Measurements from ENCODE around the gene ITPR1. TPM values are rescaled to one million over a fixed set of nuclear protein-coding genes. Genes with fewer than 3 reads are reported as not detected.
A peak's percentile ranks its signal among the peaks of the same experiment; 100 is the strongest.

Gene ITPR1
- polyA plus RNA-seq, 1 of the 3 experiments (the other 2 are of a cell fraction), result 5.9 TPM

DNA sequence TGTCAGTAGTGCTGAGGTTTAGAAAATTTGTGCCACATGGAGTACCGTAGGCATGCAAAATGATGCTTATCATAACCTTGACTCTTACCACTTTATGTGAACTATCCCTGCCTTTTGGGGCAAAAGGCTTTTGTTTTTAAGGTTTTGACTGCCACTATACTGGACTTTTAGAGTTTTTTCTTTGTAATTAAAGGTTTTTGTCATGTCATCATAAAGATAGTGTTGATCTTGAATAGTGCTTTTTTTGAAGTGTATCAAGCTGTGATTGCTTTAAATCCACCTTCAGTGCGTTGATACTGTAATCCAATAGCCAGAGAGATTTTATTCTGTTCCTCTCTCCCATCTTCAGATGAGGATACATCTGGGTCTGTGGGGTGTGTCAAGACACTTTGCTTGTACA lies 172.9 kb downstream of the ITPR1 start (continued):
- TF ChIP-seq FOXM1 (IDR thresholded peaks at IDR 0.05; ENCODE audit: low read depth) (no peak), TCF12 (IDR thresholded peaks at IDR 0.05) (no peak), EZH2phosphoT487 (IDR thresholded peaks at IDR 0.05; ENCODE audit: borderline replicate concordance, low read depth) (no peak), RXRA (IDR thresholded peaks at IDR 0.05; ENCODE audit: borderline replicate concordance, low read depth) (no peak)
- TF ChIP-seq, protein P1, sequence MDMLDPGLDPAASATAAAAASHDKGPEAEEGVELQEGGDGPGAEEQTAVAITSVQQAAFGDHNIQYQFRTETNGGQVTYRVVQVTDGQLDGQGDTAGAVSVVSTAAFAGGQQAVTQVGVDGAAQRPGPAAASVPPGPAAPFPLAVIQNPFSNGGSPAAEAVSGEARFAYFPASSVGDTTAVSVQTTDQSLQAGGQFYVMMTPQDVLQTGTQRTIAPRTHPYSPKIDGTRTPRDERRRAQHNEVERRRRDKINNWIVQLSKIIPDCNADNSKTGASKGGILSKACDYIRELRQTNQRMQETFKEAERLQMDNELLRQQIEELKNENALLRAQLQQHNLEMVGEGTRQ (IDR thresholded peaks at IDR 0.05; ENCODE audit: borderline replicate concordance, low read depth, low read length), result no peak

DNA sequence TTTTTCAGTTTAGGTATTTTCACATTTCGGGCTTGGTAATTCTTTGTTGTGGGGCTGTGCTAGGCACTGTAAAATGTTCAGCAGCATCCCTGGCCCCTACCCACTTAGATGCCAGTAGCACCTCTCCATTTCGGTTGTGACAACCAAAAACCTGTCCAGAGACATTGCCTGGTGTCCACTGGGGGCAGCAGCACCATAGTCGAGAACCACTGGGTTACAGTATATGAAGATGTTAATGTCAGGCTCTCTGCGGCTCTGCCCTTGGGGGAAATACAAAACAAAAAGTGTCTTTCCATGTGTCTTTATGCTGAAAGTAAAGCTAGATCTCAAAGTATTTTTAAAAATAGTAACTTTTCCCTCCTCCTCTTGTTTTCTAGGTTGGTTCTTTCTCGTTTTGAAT lies 177.2 kb downstream of the ITPR1 start:
- H3K9me3 ChIP-seq, result no peaks in the 10 kb centered on the region
- H3K27ac ChIP-seq (ENCODE audit: low read depth in 2 of 2, low read length in 1 of 2), result no peak overlapping the region
- no peaks in the 10 kb centered on the region for H3K9me2 ChIP-seq
- H3K4me2 ChIP-seq, result no peak overlapping the region
- POLR2A ChIA-PET, result no interaction called here
- DNase-seq, result peak; percentile 25
- H3K36me3 ChIP-seq (replicated peaks in 1 of 2; ENCODE audit: control insufficient read depth in 1 of 2, insufficient read depth in 2 of 2, low read length in 1 of 2), result peaks cover 0 to 44% of the 10 kb centered on the region in 2 experiments
- 77% methylated on average over 5 of the region's 5 CpGs for WGBS (ENCODE audit: low lambda C conversion rate)
- H4K20me1 ChIP-seq (ENCODE audit: insufficient read depth), result no peaks in the 10 kb centered on the region
- H3F3A ChIP-seq (replicated peaks; ENCODE audit: insufficient read depth), result no peaks in the 10 kb centered on the region
- H3K4me3 ChIP-seq (ENCODE audit: low read depth in 2 of 2, low read length in 1 of 2), result no peak overlapping the region
- H3K27me3 ChIP-seq (ENCODE audit: insufficient read depth), result no peaks in the 10 kb centered on the region
- H3K79me2 ChIP-seq (ENCODE audit: insufficient read depth), result no peaks in the 10 kb centered on the region
- no peak overlapping the region for H2AFZ ChIP-seq (ENCODE audit: low read depth)
- CTCF ChIA-PET, result interaction anchor here (1.6 to 1.7 kb wide), 3 partner anchors 9 to 41 kb away, joined by 4 to 7 read pairs (median 6); no protein-coding TSS in a partner anchor
- no peaks in the 10 kb centered on the region for H3K4me1 ChIP-seq (ENCODE audit: control insufficient read depth in 1 of 2, insufficient read depth in 2 of 2, low read depth in 1 of 2, low read length in 1 of 2)
- TF ChIP-seq, protein P2, sequence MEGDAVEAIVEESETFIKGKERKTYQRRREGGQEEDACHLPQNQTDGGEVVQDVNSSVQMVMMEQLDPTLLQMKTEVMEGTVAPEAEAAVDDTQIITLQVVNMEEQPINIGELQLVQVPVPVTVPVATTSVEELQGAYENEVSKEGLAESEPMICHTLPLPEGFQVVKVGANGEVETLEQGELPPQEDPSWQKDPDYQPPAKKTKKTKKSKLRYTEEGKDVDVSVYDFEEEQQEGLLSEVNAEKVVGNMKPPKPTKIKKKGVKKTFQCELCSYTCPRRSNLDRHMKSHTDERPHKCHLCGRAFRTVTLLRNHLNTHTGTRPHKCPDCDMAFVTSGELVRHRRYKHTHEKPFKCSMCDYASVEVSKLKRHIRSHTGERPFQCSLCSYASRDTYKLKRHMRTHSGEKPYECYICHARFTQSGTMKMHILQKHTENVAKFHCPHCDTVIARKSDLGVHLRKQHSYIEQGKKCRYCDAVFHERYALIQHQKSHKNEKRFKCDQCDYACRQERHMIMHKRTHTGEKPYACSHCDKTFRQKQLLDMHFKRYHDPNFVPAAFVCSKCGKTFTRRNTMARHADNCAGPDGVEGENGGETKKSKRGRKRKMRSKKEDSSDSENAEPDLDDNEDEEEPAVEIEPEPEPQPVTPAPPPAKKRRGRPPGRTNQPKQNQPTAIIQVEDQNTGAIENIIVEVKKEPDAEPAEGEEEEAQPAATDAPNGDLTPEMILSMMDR (IDR thresholded peaks at IDR 0.05), result peak; percentile 51
- TF ChIP-seq GATA2 (CRISPR knock-in tag; IDR thresholded peaks at IDR 0.05) (no peak), RAD21 (IDR thresholded peaks at IDR 0.05; ENCODE audit: low read length) (peak; percentile 20; the same call in 1 of the 2 replicates), EZH2phosphoT487 (IDR thresholded peaks at IDR 0.05; ENCODE audit: borderline replicate concordance, low read depth) (no peak), RXRA (IDR thresholded peaks at IDR 0.05; ENCODE audit: borderline replicate concordance, low read depth) (no peak)
- TF ChIP-seq, protein P1 (IDR thresholded peaks at IDR 0.05; ENCODE audit: borderline replicate concordance, low read depth, low read length), result no peak
- TF ChIP-seq, protein P3, sequence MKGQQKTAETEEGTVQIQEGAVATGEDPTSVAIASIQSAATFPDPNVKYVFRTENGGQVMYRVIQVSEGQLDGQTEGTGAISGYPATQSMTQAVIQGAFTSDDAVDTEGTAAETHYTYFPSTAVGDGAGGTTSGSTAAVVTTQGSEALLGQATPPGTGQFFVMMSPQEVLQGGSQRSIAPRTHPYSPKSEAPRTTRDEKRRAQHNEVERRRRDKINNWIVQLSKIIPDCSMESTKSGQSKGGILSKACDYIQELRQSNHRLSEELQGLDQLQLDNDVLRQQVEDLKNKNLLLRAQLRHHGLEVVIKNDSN (IDR thresholded peaks at IDR 0.05; ENCODE audit: borderline replicate concordance, low read depth), result no peak
- H3K9ac ChIP-seq, result no peak overlapping the region

Data from SK-N-SH (cell line).